Brain pericyte (primary cell): ENCODE measurements around the gene UBE2L6.

ENCODE experiments used
- DNase-seq: peaks from one replicate; pipeline ENCODE4 v3.0.0-alpha.2; 2012; ENCODE audit warnings: low read depth, low spot score

Gene UBE2L6

DNA sequence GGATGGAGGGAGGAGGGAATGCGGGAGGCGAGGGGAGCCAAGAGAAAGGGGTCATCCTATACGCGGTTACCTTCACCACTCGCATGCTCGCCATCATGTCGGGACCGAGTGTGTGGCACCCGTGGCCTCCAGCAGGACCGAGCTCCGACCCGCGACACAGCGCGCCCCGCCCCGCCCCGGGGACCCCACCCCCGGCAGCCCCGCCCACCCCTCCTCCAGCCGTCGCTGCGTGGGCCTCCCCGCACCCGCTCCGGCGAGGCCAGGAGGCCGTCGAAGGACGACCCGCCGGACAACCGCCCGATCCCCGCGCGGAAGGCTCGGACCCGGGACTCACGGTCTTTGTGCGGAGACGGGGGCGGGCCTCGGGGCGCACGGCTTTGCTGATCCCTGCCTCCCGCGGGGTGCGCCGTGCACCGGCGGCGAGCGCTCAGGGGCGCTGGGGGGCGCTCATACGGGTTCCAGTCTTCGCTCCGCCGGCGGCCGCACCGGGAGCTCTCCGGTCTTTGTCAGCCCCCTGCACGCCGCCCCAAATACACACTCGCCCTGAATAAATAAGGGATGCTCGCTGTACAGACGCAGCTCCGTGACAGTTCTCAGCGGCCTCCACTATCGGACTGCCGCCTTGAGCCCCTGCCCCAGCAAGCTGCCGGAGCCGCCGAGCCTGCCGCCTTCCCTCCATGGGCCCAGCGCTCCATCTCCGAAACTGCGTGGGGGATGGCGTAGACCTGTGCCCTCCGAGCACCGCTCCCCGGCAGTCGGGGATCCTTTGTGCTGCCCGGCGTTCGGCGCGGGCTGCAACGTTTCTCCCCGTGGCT is at the start of gene UBE2L6:
TSS of gene UBE2L6 (minus strand) at position 158 of the 815 bp plus-strand sequence. CDS start at position 97, 61 bp downstream.
- DNase-seq = no peak

DNA sequence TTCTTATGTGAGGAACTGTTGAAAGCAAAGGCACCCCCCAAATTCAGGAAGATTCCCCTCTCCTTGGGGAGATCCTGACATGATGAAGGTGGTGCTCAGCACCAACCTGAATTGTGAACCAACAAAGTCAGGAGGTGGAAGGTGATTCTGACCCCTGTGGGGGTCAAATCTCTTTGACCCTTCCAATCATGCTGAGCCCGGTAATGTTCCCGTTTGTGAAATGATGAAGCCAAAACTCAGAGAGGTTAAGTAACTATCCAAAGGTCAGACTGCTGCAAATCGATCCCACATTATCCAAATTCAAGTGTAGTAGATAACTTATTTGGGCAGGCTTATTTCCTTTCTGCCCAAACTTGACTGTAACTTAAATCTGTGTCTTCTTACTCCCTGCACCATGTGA is 49.1 kb upstream of the UBE2L6 start:
- DNase-seq = no peak

DNA sequence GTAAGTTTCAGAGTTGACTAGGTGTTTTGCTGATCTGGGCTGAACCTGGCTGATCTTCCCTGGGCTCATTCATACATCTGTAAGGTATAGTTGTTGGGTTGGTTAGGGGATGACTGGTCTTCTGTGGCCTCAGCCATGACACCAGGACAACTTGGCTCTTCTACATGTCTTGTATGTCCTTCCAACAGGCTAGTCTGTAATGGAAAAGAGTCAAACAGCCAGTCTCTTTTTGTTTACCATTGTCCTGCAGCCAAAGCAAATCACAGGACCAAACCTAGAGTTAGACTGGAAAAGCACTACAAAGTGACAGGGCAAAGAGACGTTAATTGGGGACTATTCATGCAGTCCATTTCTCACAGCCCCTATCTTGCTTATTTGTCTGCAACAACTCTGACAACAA is 47.8 kb upstream of the UBE2L6 start:
- DNase-seq = no peak

DNA sequence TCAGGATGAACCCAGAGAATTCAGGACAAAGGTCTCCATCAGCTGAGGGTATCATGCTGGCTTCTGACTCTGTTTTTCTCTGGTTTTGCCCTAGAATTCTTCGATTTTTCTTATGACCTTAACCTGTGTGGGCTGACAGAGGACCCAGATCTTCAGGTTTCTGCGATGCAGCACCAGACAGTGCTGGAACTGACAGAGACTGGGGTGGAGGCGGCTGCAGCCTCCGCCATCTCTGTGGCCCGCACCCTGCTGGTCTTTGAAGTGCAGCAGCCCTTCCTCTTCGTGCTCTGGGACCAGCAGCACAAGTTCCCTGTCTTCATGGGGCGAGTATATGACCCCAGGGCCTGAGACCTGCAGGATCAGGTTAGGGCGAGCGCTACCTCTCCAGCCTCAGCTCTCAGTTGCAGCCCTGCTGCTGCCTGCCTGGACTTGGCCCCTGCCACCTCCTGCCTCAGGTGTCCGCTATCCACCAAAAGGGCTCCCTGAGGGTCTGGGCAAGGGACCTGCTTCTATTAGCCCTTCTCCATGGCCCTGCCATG is 46.8 kb upstream of the UBE2L6 start:
- DNase-seq = no peak

DNA sequence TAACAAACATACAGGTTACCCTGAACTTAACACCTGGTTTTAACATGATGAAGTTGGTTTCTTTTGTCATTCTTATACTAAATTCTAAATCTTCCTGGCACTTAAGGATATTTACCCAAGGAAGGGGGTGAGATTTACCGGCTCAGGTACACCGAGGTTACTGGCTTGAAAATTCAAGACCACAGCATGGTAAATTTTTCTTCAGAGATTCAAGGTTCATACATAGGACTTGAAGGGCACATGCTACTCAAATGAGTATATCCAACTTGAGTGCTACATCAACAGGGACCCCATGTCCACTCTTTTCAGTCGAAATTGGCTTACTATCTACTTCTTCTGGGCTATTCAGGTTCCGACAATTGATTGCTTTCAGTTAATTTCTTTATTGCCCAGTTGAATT is 42.7 kb upstream of the UBE2L6 start:
- DNase-seq = no peak

DNA sequence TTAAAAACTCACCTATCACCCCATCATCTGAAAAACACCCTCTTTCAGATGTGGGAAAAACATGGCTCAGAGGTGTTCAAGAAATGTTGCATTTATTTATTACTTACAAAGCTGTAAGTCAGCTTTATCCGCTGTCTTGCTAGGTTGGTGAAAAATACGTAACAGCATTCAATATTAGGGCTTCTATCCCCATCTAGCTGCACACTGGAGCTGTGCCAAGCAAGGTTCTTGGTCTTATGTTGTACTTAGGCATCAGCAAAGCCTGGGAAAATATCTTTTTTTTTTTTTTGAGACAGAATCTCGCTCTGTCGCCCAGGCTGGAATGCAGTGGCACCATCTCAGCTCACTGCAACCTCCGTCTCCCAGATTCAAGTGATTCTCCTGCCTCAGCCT is 37.6 kb upstream of the UBE2L6 start:
- no peak for DNase-seq

DNA sequence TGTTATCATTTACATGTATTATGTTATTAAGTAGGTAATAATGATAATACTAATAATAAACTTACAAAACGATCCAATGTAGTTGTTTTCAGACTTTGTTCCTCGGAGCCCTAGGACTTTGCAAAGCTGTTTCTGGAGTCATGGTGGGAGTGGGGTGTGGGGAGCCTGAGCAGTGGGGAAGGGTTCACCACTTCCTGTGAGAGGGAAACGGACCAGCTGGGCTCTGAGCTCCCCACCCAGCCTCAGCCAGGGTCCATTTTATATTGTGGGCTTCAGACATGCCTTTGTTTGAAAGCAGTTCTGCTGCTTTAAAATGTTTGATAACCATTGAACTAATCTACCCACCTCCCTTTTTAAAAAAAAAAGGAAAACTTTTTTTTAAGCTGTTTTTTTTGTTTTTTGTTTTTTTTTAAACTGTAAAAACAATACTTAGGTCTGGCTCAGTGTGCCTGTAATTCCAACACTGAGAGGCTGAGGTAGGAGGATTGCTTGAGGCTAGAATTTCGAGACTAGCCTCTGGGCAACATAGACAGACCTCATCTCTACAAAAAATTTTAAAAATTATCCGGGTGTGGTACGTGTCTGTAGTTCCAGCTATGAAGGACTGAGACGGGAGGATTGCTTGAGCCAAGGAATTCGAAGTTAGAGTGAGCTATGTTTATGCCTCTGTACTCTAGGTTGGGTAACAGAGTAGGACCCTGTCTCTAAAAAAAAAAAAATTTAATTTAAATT is 37.0 kb upstream of the UBE2L6 start:
- DNase-seq = no peak

DNA sequence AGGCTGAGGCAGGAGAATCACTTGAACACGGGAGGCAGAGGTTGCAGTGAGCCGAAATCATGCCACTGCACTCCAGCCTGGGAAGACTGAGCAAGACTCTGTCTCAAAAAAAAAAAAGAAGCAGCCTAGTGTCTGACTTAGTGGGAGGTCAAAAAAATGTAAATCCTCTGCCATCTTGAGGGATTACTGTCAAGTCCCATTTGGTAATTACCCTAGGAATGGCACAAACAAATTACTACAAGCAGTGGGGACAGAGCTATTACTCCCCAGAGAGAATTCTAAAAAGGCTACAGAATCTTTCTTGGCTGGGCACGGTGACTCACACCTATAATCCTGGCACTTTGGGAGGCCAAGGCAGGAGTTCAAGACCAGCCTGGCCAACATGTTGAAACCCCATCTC is 33.8 kb upstream of the UBE2L6 start:
- no peak for DNase-seq

DNA sequence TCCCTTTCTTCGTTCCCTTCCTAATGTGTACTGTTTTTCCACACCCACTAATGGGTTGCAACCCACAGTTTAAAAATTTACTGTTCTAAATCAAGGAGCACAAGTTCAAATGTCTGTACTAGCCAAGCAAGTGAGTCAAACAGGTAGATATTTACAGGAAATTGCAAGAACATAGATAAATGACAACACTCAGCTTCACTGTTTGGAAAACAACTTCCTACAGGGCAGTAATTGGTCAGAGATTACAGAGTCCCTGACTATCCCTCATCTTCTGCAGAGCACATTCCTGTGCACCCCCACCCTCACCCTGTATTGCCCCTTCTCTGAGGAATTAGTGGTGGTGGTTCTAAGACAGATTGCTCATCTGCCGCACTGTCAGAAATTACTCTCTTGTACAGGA is 31.9 kb upstream of the UBE2L6 start:
- no peak for DNase-seq

DNA sequence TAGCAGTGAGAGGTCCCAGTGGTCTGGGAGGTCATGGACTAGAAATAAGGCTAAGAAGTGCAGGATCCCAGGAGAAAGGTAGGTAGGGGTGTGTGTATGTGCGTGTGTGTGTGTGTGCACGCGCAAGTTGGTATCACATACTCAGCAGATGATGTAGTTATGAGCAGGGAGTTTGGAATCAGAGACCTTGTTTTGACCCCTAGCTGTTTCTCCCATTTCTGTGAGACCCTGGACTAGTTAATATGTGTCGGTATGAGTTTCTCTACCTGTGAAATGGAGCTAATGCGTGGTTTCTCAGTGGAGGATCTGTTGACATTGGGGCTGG is 31.3 kb upstream of the UBE2L6 start:
- DNase-seq = no peak

DNA sequence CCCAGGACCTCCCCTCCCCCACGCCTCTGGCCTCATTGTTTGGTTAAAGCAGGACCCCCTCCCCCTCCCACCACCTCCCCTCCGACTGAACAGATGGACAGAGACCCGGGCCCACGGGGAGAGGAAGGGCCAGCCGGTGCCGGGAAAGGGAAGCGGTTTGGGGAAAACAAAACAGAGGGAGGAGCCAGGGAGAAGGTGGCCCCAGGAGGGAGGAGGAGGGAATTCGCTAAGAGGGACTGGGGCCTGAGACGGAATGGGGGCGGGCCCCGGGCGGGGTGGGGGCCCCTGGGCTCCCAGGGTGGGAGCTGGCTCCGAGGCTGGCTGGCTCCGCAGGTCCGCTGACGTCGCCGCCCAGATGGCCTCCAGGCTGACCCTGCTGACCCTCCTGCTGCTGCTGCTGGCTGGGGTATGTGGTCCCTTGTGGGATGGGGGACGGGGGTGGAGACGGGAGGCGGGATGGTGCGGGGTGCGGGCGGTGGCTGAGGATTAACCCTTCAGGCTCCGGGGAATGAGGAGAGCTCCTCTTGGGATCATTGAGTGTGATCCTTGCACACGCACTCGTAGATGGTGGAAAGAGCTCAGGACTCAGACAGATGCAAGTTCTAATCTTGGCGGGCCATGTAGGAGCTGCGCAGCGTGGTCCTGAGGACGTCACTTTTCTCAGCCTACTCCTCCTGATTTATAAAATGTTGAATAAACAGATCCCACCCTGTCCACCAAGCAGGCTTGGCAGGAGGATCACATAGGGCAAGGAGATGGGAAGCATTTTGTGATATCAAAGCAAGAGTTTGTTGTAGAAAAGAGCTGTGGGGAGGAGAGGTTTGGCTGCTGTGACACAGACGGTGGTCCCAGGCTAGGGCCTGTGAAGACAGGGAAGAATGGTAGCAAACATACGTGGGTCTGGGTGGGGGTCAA is 30.7 kb upstream of the UBE2L6 start:
- peak; percentile 15 for DNase-seq

DNA sequence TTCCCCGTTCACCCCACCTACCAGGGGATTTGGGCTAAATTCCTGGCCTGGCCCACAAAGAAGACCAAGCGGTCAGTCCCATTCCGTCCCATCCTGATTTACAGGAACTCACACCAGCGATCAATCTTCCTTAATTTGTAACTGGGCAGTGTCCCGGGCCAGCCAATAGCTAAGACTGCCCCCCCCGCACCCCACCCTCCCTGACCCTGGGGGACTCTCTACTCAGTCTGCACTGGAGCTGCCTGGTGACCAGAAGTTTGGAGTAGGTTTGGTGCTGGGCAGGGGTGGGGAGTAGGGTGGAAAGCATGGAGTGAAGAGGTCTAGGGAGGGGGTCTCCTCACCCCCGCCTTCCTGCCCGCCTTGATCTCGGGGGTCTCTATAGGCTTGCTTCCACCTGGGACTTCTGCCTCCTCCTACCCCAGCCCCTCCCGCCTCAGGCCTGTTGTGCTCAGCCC is 30.0 kb upstream of the UBE2L6 start, which contains the start of gene SERPING1:
TSS of gene SERPING1 (plus strand) at position 225 of the 455 bp plus-strand sequence. CDS start 586 bp downstream, outside the sequence.
- DNase-seq = no peak

DNA sequence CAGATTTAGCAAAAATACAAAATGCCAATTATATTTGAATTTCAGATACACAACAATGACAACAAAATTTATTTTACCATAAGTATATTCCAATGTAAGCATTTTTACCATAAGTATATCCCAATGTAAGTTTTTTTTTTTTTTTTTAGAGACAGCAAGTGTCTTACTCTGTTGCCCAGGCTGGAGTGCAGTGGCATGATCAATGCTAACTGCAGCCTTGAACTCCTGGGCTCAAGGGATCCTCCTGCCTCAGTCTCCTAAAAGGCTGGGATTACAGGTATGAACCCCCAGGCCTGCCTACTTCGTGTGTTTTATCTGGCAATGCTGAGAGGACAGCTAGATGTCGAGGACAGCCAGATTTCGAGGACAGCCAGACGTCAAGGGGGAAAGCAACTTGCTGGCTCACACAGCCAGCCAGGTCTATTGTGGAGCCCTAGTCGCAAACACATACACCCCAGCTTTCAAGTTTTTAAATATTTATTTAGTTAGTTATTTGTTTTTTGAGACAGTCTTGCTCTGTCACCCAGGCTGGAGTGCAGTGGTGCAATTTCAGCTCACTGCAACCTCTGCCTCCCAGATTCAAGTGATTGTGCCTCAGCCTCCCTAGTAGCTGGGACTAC is 28.9 kb upstream of the UBE2L6 start:
- no peak for DNase-seq

DNA sequence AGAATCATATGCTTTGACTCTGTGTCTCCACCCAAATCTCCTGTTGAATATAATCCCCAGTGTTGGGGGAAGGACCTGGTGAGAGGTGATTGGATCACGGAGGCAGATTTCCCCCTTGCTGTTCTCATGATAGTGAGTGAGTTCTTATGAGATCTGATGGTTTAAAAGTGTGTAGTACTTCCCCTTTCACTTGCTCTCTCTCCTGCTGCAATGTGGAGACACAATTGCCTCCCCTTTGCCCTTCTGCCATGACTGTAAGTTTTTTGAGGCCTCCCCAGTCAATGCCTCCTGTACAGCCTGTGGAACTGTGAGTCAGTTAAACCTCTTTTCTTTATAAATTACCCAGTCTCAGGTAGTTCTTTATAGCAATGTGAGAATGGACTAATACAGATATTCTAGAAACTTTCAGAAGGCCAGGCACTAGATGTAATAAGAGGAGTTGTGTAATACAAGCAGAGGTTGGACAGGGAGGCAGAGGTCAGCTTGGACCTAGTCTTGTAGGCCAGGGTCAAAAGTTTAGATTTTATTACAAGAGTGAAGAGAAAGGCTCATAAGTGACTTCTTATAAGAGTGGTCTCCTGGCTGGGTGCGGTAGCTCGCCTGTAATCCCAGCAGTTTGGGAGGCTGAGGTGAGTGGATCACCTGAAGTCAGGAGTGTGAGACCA is 20.7 kb upstream of the UBE2L6 start:
- no peak for DNase-seq

DNA sequence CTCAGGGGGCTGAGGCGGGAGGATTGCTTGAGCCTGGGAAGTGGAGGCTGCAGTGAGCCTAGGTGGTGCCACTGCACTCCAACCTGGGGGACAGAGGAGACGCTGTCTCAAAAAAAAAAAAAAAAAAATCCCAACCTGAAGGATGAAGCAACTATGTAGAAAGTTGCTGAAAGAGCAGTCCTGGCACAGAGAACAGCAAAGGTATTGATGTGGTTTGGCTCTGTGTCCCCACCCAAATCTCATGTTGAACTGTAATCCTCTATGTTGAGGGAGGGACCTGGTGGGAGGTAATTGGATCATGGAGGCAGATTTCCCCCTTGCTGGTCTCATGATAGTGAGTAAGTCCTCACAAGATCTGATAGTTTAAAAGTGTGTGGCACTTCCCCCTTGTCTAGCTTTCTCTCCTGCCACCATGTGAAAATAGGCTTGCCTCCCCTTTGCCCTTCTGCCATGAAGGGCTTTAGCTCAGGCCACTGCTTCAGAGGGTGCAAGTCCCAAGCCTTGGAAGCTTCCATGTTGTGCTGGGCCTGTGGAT is 19.3 kb upstream of the UBE2L6 start:
- no peak for DNase-seq

DNA sequence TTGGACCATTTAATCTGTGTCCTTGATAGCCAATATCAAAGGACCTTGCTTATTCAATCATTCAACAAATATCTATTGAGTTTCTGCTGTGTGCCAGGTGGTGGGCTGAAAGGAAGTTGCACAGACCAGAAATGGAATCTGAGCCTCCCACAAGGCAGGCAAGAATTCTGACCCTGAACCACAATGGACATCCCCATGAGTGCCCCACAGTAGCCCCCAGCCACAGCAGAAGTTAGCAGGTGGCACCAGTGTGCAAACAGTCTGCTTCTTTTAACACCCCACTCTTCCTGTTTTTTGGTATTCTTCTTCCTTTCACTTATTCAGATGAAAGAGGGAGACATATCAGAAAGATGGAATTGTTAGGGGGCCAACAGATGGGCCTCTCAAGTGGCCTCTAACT is 17.8 kb upstream of the UBE2L6 start:
- DNase-seq = no peak

DNA sequence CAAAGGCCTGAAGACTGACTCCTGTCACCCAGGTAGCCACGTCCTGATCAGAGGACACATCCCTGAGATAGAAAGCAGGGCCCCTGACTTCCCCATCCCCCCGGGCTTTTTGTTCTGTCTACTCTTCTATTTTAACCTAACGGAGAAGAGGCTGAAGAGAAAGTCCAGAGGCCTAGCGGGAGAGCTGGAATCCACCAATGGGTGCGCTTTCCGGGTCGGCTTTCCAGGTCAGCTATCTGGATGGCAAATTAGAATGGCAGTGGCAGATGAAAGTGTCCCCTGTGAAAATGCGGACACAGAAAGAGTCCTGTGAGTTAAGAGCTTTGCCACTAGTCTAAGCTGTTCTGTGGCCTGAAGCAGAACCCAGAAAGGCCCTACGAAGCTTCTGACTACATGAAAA is 16.9 kb upstream of the UBE2L6 start:
- DNase-seq = no peak

DNA sequence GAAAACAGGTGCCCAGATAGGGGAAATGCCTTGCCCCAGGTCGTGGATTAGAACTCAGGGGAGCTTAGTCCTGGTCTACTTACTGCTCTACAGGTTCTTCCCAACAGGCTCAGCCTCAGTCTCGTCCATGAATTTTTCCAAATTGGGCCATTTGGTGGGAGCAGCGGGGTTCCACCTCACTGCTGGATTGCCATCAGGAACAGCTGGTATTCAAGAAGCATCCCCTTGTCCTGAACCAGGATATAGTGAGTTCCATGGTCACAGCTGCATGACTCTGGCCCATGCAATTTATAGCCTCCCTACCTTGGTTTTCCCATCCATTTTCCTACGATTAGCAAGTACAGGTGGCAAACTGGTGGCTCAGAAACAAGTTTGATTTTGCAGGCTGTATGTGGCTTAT is 6.6 kb upstream of the UBE2L6 start:
- no peak for DNase-seq

DNA sequence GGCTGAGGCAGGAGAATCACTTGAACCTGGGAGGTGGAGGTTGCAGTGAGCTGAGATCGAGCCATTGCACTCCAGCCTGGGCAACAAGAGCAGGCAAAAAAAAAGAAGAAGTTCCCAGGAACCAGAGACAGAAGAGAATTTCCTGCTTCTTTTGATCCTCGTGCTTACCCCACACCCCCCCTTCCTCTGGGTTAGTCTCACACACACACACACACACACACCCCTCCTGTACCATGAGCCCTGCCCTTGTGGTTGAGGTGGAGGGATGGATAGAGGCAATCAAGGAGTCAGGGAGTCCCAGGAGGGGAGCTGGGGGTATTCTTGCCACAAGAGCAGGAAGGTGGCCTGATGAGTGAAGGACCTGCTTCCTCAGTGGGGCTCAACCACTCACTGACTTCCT is 4.1 kb upstream of the UBE2L6 start:
- no peak for DNase-seq

DNA sequence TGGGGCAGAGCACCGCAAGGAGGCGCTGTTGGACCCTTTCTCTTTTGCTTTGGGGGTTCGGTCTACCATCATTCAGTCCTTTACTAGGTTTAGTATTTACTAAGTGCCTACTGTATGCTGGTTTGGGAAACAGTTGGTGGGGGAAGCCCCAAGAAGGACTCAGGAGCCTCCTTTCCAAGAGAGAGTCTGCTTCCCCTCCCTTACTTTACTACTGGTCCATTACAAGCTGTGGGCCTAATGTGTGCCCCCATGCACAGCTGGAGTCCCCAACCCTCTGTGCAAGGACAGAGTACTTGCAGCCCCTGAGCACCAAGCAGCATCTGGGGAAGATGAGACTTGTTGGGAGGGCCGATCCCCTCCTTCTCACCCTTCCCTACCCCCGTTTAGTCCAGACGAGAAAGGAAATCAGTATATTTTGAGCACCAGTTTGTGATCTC is 876 bp upstream of the UBE2L6 start:
- DNase-seq = no peak
